ENCODE measurements around the gene SEC61A2. TPM values are rescaled to one million over a fixed set of nuclear protein-coding genes. Genes with fewer than 3 reads are reported as not detected.

Gene SEC61A2
- total and polyA plus RNA-seq, 2 of the 4 experiments (the other 2 are of a cell fraction) = 6.8 to 10.3 TPM

DNA sequence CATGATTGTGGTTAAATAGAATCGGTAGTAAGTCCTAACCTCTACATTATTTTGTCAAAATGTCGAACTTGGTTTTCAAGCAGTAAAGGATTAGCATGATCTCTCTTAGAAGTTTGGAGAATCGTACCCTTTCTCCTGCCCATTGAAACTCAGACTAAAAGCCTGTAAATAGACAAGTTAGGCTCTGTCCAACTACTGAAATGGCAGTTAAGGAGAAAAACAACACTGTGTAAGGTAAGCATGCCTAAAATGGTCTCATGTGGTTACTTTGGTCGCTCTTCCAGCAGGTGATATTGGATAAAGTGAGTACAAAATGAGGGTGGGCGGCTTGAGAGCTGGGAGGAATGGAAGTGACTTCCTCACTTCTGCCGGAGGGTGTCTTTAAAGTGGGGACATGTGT, 25.0 kb downstream of the SEC61A2 start:
- no peak overlapping the region for H3K23ac ChIP-seq (ENCODE audit: low read depth, low read length)
- H3K27me3 ChIP-seq (ENCODE audit: control insufficient read depth, insufficient read depth, low read length) = no peaks in the 10 kb centered on the region
- H4K5ac ChIP-seq (ENCODE audit: low read depth, low read length) = no peak overlapping the region
- H3K4me2 ChIP-seq (ENCODE audit: low read depth, low read length) = no peak overlapping the region
- DNase-seq = no peak
- 100% methylated on average over 1 of the region's 6 CpGs; no CpG with 5 or more reads in 1 of the 2 experiments for WGBS, 2 experiments (ENCODE audit: extremely low coverage in 2 of 2, insufficient read length in 1 of 2)
- CTCF ChIA-PET = no interaction called here
- POLR2A ChIA-PET (ENCODE audit: unreplicated experiment) = no interaction called here
- no peak overlapping the region for H3K4me3 ChIP-seq (ENCODE audit: insufficient read depth, low read depth, low read length)
- peaks cover 5% of the 10 kb centered on the region for H3K9me1 ChIP-seq (ENCODE audit: insufficient read depth, low read length)
- H3K4me1 ChIP-seq (ENCODE audit: control insufficient read depth, insufficient read depth, low read length) = no peaks in the 10 kb centered on the region
- H3K56ac ChIP-seq (ENCODE audit: extremely low read depth, insufficient read depth, low read length) = no peak overlapping the region
- no peak overlapping the region for H2BK20ac ChIP-seq (ENCODE audit: low read depth, low read length)
- BruUV-seq (replicated peaks) = no TSS peak
- H3K79me1 ChIP-seq (ENCODE audit: low read depth in 1 of 2, low read length in 2 of 2) = peaks cover 2 to 10% of the 10 kb centered on the region in 2 experiments; a peak in 3 of 4 replicates
- TF ChIP-seq CEBPB (IDR thresholded peaks at IDR 0.05; ENCODE audit: low read depth, low read length) = no peak
- TF ChIP-seq FOS (IDR thresholded peaks at IDR 0.05; ENCODE audit: low read depth, low read length) = no peak
- no peak for TF ChIP-seq NFE2L2 (IDR thresholded peaks at IDR 0.05; ENCODE audit: low read depth, low read length)
- TF ChIP-seq CHD1 (IDR thresholded peaks at IDR 0.05; ENCODE audit: low read depth, low read length) = no peak
- TF ChIP-seq MXI1 (IDR thresholded peaks at IDR 0.05; ENCODE audit: borderline replicate concordance, low read depth, low read length) = no peak
- TF ChIP-seq RFX5 (IDR thresholded peaks at IDR 0.05; ENCODE audit: low read depth, low read length) = no peak
- TF ChIP-seq RAD21 (IDR thresholded peaks at IDR 0.05; ENCODE audit: low read length) = no peak
- no peak overlapping the region for H3K9ac ChIP-seq (ENCODE audit: low read depth, low read length)
- H4K91ac ChIP-seq (ENCODE audit: insufficient read depth, low read depth, low read length) = no peak overlapping the region
- no peak for ATAC-seq (ENCODE audit: low read depth)
- in situ Hi-C loops (cut with MboI; ENCODE audit: low sequenced_read_pairs) = no loop called here
- H4K8ac ChIP-seq (ENCODE audit: low read depth in 2 of 2, low read length in 2 of 2) = no peak overlapping the region
- H2BK5ac ChIP-seq (ENCODE audit: low read depth, low read length, poor library complexity, severe bottlenecking) = no peak overlapping the region
- H2AK5ac ChIP-seq (ENCODE audit: low read depth, low read length) = no peak overlapping the region
- no peak overlapping the region for H3K4ac ChIP-seq (ENCODE audit: low read depth, low read length)
- H3K18ac ChIP-seq (ENCODE audit: low read depth, low read length) = no peak overlapping the region
- dilution Hi-C loops (cut with HindIII; ENCODE audit: low sequenced_read_pairs, unreplicated experiment) = no loop called here
- no peak overlapping the region for H2AK9ac ChIP-seq (replicated peaks; ENCODE audit: low read depth, low read length, poor library complexity)
- no peak overlapping the region for H2AFZ ChIP-seq (replicated peaks; ENCODE audit: low read length, poor library complexity)
- H3K27ac ChIP-seq (ENCODE audit: insufficient read depth, low read length) = no peak overlapping the region
- no peak overlapping the region for H3K14ac ChIP-seq (replicated peaks; ENCODE audit: low read depth, low read length)
- peaks cover 26% of the 10 kb centered on the region for H3K36me3 ChIP-seq (ENCODE audit: control insufficient read depth, insufficient read depth, low read length)
- no peak overlapping the region for H2BK120ac ChIP-seq (ENCODE audit: low read depth, low read length)
- H2BK15ac ChIP-seq (ENCODE audit: low read depth, low read length) = no peak overlapping the region
- intact Hi-C loops (cut with micrococcal nuclease) = loop anchor here (10.0 kb wide), 1 partner anchor 1820 kb away; no protein-coding TSS in a partner anchor
- no peaks in the 10 kb centered on the region; the same call in 1 of the 2 replicates for H4K20me1 ChIP-seq (ENCODE audit: insufficient read depth, low read length)
- H3K9me3 ChIP-seq (ENCODE audit: control insufficient read depth, insufficient read depth, low read length) = no peaks in the 10 kb centered on the region
